Neuronal stem cell (in vitro differentiated cells): Measurements from ENCODE around the gene NUDT4.

Experiments
- DNase-seq: peaks from one replicate; pipeline ENCODE4 v3.0.0-alpha.2; 2013; ENCODE audit warnings: low spot score
- H2AFZ ChIP-seq: one replicate; pipeline ENCODE4 v1.6.1; 2013; ENCODE audit warnings: mild to moderate bottlenecking, low read length, inconsistent platforms
- H2AK5ac ChIP-seq: 2 replicates; pipeline ENCODE4 v1.6.1; 2013; ENCODE audit warnings: low read depth, mild to moderate bottlenecking, inconsistent platforms, low read length, moderate library complexity, mixed read lengths
- H2BK120ac ChIP-seq: 2 replicates; pipeline ENCODE4 v1.6.1; 2013; ENCODE audit warnings: low read depth, mild to moderate bottlenecking, inconsistent platforms, low read length, moderate library complexity, mixed read lengths
- H2BK12ac ChIP-seq: one replicate; pipeline ENCODE4 v1.6.1; 2013; ENCODE audit warnings: low read length, inconsistent platforms
- H2BK15ac ChIP-seq: 2 replicates; pipeline ENCODE4 v1.6.1; 2013; ENCODE audit warnings: mild to moderate bottlenecking, low read length, inconsistent platforms, mixed read lengths
- H2BK5ac ChIP-seq: one replicate; pipeline ENCODE4 v1.6.1; 2013; ENCODE audit warnings: inconsistent platforms, mild to moderate bottlenecking, low read length, moderate library complexity
- H3K14ac ChIP-seq: one replicate; pipeline ENCODE4 v1.6.1; 2013; ENCODE audit warnings: low read length, inconsistent platforms
- H3K18ac ChIP-seq: 2 replicates; pipeline ENCODE4 v1.6.1; 2013; ENCODE audit warnings: low read length, inconsistent platforms
- H3K23ac ChIP-seq: 2 replicates; pipeline ENCODE4 v1.6.1; 2013; ENCODE audit warnings: low read depth, mild to moderate bottlenecking, mixed read lengths, low read length, inconsistent platforms; ENCODE audit not compliant: poor library complexity
- H3K27ac ChIP-seq: replicated peaks from 3 replicates; pipeline ENCODE4 v1.5.1; 2013; ENCODE audit warnings: low read length, inconsistent platforms
- H3K27me3 ChIP-seq, 3 experiments: 2 replicates each; pipeline ENCODE4 v1.6.1; 2013; ENCODE audit warnings: low read length in 3 of 3, mild to moderate bottlenecking in 2 of 3, inconsistent platforms in 1 of 3, low read depth in 1 of 3, mixed read lengths in 1 of 3, moderate library complexity in 1 of 3; ENCODE audit not compliant: control insufficient read depth in 3 of 3, insufficient read depth in 3 of 3
- H3K36me3 ChIP-seq, 2 donors: replicated peaks in 1 of 2; 2 replicates each; pipeline ENCODE4 v1.6.1; 2013; ENCODE audit warnings: low read length in 2 of 2; ENCODE audit not compliant: control insufficient read depth in 2 of 2, insufficient read depth in 2 of 2
- H3K4ac ChIP-seq: 2 replicates; pipeline ENCODE4 v1.6.1; 2013; ENCODE audit warnings: inconsistent platforms, mild to moderate bottlenecking, low read length, moderate library complexity
- H3K4me1 ChIP-seq, 2 donors: 1 replicate in 1 of 2; 2 replicates in 1 of 2; pipeline ENCODE4 v1.6.1; 2013; ENCODE audit warnings: low read length in 2 of 2, low read depth in 1 of 2; ENCODE audit not compliant: control insufficient read depth in 2 of 2, insufficient read depth in 1 of 2
- H3K4me2 ChIP-seq: one replicate; pipeline ENCODE4 v1.6.1; 2013; ENCODE audit warnings: mild to moderate bottlenecking, low read length, inconsistent platforms; ENCODE audit not compliant: insufficient read depth, poor library complexity, severe bottlenecking
- H3K4me3 ChIP-seq, 2 donors: 2 replicates each; pipeline ENCODE4 v1.5.1; 2013; ENCODE audit warnings: low read length in 2 of 2, mild to moderate bottlenecking in 2 of 2, inconsistent platforms in 1 of 2, moderate library complexity in 1 of 2
- H3K79me1 ChIP-seq: one replicate; pipeline ENCODE4 v1.6.1; 2013; ENCODE audit warnings: low read depth, mild to moderate bottlenecking, inconsistent platforms, low read length, moderate library complexity
- H3K9ac ChIP-seq: one replicate; pipeline ENCODE4 v1.6.1; 2013; ENCODE audit warnings: mild to moderate bottlenecking, low read depth, low read length, inconsistent platforms; ENCODE audit not compliant: poor library complexity
- H3K9me3 ChIP-seq, 2 donors: replicated peaks in 1 of 2; 2 replicates each; pipeline versions ENCODE3 to v1.6.1; 2013; ENCODE audit warnings: low read length in 2 of 2, mild to moderate bottlenecking in 2 of 2, inconsistent platforms in 1 of 2, low read depth in 1 of 2, mixed read lengths in 1 of 2, moderate library complexity in 1 of 2; ENCODE audit not compliant: control insufficient read depth in 2 of 2, insufficient read depth in 1 of 2
- H4K8ac ChIP-seq: one replicate; pipeline ENCODE4 v1.6.1; 2013; ENCODE audit warnings: low read depth, mild to moderate bottlenecking, inconsistent platforms, low read length, moderate library complexity
- H4K91ac ChIP-seq: one replicate; pipeline ENCODE4 v1.6.1; 2013; ENCODE audit warnings: low read length, low read depth, mild to moderate bottlenecking, inconsistent platforms; ENCODE audit not compliant: poor library complexity
- WGBS, 2 donors: extraction: QIAGEN DNeasy Blood & Tissue Kit; methylation state at CpG; one replicate each; pipeline ENCODE4 v1.1.7; 2013; ENCODE audit warnings: missing lambda C conversion rate in 2 of 2, mixed read lengths in 1 of 2; ENCODE audit not compliant: insufficient read length in 2 of 2, insufficient replicate concordance in 1 of 2; ENCODE audit errors: extremely low coverage in 2 of 2; 5-methylcytosine and 5-hydroxymethylcytosine counted together

Gene NUDT4

DNA sequence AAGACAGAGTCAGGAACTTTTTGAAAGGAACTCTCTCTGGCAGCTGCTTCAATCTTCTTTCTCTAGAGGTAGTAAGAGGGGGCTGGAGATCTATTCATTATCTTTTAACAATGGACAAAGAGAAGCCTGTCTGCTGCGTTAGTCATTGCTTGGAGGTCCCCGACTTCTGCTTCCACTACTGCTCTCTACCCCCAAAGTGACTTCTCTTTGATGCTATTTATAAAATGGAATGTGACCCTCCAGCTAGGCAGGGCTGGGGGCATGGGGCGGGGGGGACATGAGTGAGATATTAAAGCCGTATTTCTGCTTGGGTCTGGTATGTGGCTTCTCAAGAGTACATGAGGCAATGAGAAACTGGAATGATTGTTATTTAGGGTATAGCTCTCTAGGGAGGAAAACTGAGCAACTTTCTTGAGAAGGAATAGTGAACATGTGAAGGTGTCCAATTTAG, 41.4 kb upstream of the NUDT4 start:
- Histone ChIP-seq H3K4ac (no peak overlapping the region), H3K4me3 (no peak overlapping the region), H3K27me3 (no peaks in the 10 kb centered on the region), H3K36me3 (no peaks in the 10 kb centered on the region), H2BK5ac (no peak overlapping the region), H3K27ac (peak overlapping the region; percentile 57), H3K4me2 (no peak overlapping the region), H2BK12ac (no peak overlapping the region), H3K18ac (no peak overlapping the region), H3K4me1 (peaks cover 0 to 11% of the 10 kb centered on the region in 2 donors), H2BK15ac (no peak overlapping the region), H3K9ac (no peak overlapping the region), H3K14ac (no peak overlapping the region), H3K79me1 (peaks cover 2% of the 10 kb centered on the region), H4K91ac (no peak overlapping the region), H2BK120ac (no peak overlapping the region), H2AK5ac (no peak overlapping the region), H3K23ac (no peak overlapping the region), H3K9me3 (no peaks in the 10 kb centered on the region), H4K8ac (no peak overlapping the region), H2AFZ (peak overlapping the region; percentile 69)
- WGBS, 2 donors, result no CpG with 5 or more reads among the region's 4 CpGs
- DNase-seq, result peak; percentile 18

DNA sequence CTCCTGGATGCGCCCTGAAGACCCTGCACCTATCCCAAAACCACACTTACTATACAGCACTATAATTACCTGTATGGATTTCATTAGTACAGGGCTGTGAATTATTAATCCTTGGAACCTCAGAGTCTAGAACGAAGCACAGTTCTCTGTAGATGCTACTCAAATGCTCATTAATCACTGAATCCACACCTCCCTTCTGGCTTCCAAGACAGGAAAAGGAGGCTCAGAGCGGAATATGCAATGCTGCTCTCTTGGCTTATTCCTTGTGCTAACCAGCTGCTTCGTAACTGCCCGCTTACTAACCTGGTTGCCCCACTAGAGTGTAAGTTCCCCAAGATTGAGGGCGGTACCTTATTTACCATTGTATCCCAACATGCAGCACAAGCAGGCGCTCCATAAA, 39.1 kb upstream of the NUDT4 start:
- no peak overlapping the region for H3K9ac ChIP-seq
- peaks cover 0 to 11% of the 10 kb centered on the region in 2 donors for H3K4me1 ChIP-seq
- H3K27me3 ChIP-seq, result no peaks in the 10 kb centered on the region
- no peak overlapping the region for H3K18ac ChIP-seq
- no peak overlapping the region for H4K91ac ChIP-seq
- WGBS, 2 donors, result no CpG with 5 or more reads among the region's 7 CpGs
- no peak overlapping the region for H2BK120ac ChIP-seq
- H4K8ac ChIP-seq, result no peak overlapping the region
- H2BK15ac ChIP-seq, result no peak overlapping the region
- H3K36me3 ChIP-seq, result no peaks in the 10 kb centered on the region
- H2AK5ac ChIP-seq, result no peak overlapping the region
- H2BK5ac ChIP-seq, result no peak overlapping the region
- no peaks in the 10 kb centered on the region for H3K9me3 ChIP-seq
- no peak overlapping the region for H3K23ac ChIP-seq
- H3K27ac ChIP-seq, result no peak overlapping the region
- no peak overlapping the region for H3K4me2 ChIP-seq
- H2AFZ ChIP-seq, result no peak overlapping the region
- H3K4ac ChIP-seq, result no peak overlapping the region
- H3K14ac ChIP-seq, result no peak overlapping the region
- DNase-seq, result no peak
- no peak overlapping the region for H3K4me3 ChIP-seq
- H3K79me1 ChIP-seq, result peaks cover 2% of the 10 kb centered on the region
- H2BK12ac ChIP-seq, result no peak overlapping the region

DNA sequence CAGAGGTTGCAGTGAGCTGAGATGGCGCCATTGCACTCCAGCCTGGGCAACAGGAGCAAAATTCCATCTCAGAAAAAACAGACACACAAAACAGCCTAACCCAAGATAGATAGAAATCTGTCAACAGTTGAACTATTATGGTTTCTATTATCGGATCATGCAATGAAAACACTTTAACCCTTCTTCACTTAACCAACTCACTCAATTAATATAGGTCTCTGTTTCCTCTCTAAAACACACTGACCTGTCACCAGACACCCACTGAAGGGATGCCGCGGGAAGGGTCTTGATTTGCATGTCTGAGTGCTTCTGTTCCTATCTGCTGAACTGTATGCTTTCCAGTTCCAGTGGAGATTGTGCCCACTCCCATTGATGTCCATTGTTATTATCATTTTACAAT, 38.0 kb upstream of the NUDT4 start:
- WGBS, 2 donors, result no CpG with 5 or more reads among the region's 4 CpGs
- H2BK5ac ChIP-seq, result no peak overlapping the region
- H2AFZ ChIP-seq, result no peak overlapping the region
- no peaks in the 10 kb centered on the region for H3K9me3 ChIP-seq
- no peak overlapping the region for H3K27ac ChIP-seq
- no peak overlapping the region for H3K4me3 ChIP-seq
- H4K91ac ChIP-seq, result no peak overlapping the region
- H3K4ac ChIP-seq, result no peak overlapping the region
- no peak for DNase-seq
- H4K8ac ChIP-seq, result no peak overlapping the region
- H3K14ac ChIP-seq, result no peak overlapping the region
- peaks cover 2% of the 10 kb centered on the region for H3K79me1 ChIP-seq
- no peak overlapping the region for H2AK5ac ChIP-seq
- no peak overlapping the region for H3K9ac ChIP-seq
- H2BK12ac ChIP-seq, result no peak overlapping the region
- H3K4me2 ChIP-seq, result no peak overlapping the region
- H2BK120ac ChIP-seq, result no peak overlapping the region
- no peak overlapping the region for H3K23ac ChIP-seq
- H3K4me1 ChIP-seq, result peaks cover 0 to 11% of the 10 kb centered on the region in 2 donors
- H2BK15ac ChIP-seq, result no peak overlapping the region
- H3K18ac ChIP-seq, result no peak overlapping the region
- no peaks in the 10 kb centered on the region for H3K36me3 ChIP-seq
- no peaks in the 10 kb centered on the region for H3K27me3 ChIP-seq

DNA sequence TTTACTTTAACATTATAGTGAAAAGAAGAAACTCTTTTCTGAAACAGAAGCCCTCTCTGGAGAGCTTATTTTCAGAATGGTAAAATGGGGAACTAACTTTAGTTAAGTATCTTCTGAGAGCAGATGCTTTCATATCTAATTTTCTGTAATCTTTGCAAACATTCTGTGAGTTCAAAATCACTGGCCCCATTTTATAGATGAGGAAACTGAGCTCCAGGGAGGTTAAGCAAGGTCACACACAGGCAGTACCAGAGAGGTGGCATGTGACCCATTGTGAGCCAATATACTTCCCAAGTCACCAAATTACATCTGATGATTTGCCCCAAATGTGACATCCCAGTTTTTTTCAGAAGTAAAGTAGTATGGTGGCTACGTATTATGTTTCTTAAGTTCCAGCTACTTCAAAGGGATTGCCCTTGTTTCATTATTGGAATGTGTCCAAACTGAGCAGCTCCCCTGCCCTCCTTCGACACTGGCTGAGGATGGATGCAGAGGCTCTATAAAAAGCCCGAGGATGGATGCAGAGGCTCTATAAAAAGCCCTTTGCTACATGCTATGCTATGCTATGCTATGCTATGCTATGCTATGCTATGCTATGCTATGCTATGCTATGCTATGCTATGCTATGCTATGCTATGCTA, 36.2 kb upstream of the NUDT4 start:
- Histone ChIP-seq H2BK12ac (no peak overlapping the region), H4K91ac (no peak overlapping the region), H3K27ac (no peak overlapping the region), H3K4me1 (peaks cover 0 to 4% of the 10 kb centered on the region in 2 donors), H2AK5ac (no peak overlapping the region), H3K14ac (no peak overlapping the region), H3K9ac (no peak overlapping the region), H3K18ac (no peak overlapping the region), H3K9me3 (no peaks in the 10 kb centered on the region), H2BK120ac (no peak overlapping the region), H3K4ac (no peak overlapping the region), H3K4me3 (no peak overlapping the region), H3K27me3 (no peaks in the 10 kb centered on the region), H2BK5ac (no peak overlapping the region), H3K36me3 (no peaks in the 10 kb centered on the region), H2BK15ac (no peak overlapping the region), H3K4me2 (no peak overlapping the region), H4K8ac (no peak overlapping the region), H2AFZ (no peak overlapping the region), H3K79me1 (peaks cover 2% of the 10 kb centered on the region), H3K23ac (no peak overlapping the region)
- DNase-seq, result no peak
- no CpG with 5 or more reads among the region's 3 CpGs for WGBS, 2 donors
